NCI-H82 treated with DMSO at 0.1 percent for 48 hours (cell line): ENCODE results near the gene VSTM2L.

Experiments
- DNase-seq: peaks from one replicate; lab custom pipeline; 2025; ENCODE audit not compliant: unreplicated experiment; lab: John Stamatoyannopoulos, UW

VSTM2L gene

DNA sequence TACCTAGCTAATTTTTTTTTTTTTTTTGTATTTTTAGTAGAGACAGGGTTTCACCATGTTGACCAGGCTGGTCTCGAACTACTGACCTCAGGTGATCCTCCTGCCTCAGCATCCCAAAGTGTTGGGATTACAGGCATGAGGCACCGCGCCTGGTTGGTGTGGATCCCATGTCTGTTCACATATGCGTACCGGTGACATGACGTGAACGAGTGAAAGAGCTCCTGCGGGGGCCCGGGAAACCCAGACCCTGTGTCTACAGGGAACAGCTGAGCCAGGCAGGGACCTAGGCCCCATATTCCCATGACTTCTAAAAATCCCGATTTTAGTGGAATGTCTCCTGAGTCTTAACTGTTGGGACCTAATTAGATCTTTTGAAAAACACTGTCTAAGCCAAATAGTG lies 33.1 kb downstream of the VSTM2L start:
- no peak for DNase-seq

DNA sequence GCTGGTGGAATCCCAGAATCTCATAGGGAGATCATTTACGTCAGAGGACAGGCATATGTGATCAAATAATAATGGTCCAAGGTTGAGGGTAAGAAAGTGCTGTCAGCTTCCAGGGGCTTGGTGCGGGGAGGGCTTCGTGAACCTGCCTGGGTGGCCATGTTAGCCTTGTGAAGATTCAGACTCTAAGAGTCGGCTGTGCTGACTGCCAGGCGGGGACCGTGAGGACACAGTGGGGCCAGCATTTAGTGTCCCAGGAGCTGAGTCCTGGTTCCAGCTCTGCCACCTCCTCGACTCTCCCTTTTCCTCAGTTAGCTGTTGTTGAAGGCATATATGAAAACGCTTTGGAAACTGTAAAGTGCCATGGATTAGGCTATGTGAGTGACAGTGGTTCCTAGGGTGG lies 33.5 kb downstream of the VSTM2L start:
- DNase-seq = no peak

DNA sequence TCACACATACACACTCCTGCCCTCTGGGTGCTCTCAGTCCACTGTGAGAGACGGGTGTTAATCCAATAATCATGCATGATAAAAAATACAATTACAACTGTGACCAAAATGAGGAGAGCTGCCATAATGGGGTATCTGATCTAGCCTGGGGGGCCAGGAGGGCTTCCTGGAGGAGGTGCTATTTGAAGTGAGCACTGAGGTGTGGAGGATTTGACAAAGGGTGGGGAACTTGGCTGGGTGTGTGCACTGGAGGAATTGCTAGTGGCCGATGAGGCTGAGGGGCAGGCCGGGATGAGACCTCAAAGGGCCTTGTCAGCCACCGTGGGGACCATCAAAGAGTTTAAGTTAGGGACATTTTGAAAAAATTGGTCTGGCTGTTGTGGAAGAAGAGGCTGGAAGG lies 34.8 kb downstream of the VSTM2L start:
- DNase-seq = no peak

DNA sequence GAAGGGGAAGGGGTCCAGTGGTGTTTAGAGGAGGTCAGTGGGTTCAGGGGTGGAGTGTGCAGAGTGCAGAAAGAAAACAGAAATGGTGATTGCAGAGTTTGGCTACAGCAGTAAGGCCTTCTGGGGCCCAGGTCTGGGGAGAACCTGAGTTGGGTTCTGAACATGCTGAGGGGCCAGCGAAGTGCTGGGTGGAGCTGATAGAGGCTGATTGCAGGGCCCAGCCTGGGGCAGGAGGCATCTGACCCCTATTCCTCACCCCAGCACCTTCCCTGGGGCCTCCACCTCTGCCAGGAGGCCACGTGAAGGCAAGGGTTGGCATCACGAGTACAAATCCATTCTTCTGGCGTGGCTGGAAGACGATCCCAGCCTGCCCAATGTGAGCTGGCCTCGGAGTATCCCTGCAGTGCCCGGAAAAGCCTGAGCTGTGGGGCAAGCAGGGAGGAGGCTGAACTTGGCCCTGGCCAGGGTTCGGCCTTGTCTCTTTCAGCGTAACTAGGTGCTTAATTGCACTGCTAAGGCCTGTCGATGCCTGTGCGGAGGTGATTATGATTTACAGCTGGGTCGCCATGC lies 35.3 kb downstream of the VSTM2L start:
- DNase-seq = no peak

DNA sequence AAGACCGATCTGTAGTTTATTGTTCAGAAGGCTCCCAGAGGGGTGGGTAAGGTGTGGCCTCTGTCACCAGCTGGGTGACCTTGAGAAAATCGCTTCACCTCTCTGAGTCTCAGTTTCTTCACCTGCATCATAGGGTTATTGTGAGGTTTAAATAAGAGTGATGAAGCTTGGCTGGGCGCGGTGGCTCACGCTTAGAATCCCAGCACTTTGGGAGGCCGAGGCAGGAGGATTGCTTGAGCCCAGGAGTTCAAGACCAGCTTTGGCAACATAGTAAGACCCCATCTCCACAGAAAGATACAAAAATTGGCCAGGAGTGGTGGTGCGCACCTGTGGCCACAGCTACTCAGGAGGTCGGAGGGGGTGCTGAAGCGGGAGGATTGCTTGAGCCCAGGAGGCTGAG lies 36.0 kb downstream of the VSTM2L start:
- no peak for DNase-seq

DNA sequence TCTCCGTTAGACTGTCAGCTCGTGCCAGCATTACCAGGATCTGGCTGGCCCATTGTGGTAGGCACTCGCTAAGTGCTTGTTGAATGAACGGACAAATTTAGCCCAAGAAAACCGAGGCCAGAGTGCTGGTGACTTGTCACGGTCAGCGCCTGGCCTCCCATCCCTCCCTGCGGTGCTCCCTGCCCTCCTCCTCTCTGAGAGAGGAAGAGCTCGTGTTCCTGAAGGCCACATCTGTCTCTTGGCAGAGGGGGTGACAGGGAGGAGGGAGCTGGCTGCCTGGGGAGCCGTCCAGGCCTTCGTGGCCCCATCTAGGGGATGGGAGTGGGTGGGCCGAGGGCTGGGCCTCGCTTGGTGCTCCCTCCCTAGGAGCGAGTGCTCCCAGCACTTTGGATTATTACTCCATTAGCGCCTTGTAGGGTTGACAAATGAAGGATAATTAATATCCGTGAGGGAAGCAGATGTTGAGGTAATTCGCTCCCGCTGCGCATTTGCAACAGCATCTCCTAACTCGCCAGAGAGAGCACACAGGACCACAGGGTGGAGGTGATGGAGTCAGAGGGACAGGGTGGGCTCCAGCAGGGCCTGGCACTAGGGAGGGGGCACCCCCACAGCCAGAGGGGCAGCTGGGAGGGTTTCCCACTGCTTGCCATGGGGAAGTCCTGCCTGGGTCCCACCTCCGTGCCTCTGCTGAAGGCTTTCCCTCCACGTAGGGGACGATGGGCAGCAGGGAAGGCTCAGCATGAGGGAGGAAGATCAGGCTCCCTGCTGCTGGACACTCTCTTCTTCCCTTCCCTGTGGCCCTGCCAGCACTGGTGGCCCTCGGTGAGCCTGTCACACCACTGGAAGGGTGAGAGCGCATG lies 37.0 kb downstream of the VSTM2L start:
- DNase-seq = peak; percentile 42

DNA sequence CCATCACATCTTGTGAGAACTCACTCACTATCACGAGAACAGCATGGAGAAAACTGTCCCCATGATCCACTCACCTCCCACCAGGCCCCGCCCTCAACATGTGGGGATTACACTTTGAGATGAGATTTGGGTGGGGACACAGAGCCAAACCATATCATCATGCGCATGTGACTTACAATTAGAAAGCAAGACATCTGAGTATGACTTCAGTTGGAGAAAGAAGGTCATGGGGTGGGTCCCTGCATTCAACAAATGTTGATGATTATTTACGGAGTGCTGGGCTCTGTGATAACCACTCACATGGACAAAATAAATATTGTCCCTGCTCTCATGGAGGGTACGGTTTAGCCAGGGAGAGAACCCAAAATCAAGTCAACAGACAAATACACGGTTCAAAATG lies 37.9 kb downstream of the VSTM2L start:
- DNase-seq = no peak

DNA sequence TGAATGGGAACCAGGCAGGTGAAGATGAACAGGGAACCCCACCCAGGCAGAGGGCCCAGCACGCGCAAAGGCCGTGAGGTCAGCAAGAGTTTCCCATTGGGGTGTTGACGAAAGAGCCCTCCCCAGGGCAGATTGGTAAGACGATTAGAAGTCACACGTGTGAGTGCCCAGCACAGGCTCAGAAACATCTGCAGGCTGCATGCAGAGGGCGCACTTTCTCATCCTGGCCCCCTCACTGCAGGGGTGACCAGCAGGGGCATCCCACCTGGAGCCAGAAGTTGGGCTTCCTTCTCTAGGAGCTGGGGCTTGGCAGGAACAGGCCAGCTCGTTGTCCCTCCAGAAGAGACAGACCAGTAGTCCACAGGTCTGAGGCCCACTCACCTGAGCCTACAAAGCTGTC lies 38.4 kb downstream of the VSTM2L start:
- DNase-seq = no peak

DNA sequence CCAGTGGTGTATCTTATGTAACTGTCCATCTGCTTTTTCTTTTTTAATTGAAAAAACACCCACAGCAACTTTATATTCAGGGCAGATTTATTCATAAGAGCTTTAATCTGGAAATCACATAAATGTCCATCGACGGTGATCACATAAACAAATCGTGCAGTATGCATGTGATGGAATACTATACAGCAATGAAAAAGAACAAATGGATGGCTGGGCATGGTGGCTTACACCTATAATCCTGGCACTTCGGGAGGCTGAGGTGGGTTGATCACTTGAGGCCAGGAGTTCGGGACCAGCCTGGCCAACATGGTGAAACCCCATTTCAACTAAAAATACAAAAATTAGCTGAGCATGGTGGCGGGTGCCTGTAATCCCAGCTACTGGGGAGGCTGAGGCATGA lies 39.1 kb downstream of the VSTM2L start:
- no peak for DNase-seq

DNA sequence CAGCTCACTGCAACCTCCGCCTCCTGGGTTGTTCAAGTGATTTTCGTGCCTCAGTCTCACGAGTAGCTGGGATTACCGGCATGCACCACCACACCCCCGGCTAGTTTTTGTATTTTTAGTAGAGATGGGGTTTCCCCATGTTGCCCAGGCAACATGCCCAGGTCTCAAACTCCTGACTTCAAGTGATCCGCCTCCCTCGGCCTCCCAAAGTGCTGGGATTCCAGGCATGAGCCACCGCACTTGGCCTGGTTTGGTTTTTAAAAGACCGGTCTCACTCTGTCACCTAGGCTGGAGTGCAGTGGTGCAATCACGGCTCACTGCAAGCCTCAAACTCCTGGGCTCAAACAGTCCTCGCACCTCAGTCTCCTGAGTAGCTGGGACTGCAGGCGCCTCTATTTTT lies 40.1 kb downstream of the VSTM2L start:
- DNase-seq = no peak

DNA sequence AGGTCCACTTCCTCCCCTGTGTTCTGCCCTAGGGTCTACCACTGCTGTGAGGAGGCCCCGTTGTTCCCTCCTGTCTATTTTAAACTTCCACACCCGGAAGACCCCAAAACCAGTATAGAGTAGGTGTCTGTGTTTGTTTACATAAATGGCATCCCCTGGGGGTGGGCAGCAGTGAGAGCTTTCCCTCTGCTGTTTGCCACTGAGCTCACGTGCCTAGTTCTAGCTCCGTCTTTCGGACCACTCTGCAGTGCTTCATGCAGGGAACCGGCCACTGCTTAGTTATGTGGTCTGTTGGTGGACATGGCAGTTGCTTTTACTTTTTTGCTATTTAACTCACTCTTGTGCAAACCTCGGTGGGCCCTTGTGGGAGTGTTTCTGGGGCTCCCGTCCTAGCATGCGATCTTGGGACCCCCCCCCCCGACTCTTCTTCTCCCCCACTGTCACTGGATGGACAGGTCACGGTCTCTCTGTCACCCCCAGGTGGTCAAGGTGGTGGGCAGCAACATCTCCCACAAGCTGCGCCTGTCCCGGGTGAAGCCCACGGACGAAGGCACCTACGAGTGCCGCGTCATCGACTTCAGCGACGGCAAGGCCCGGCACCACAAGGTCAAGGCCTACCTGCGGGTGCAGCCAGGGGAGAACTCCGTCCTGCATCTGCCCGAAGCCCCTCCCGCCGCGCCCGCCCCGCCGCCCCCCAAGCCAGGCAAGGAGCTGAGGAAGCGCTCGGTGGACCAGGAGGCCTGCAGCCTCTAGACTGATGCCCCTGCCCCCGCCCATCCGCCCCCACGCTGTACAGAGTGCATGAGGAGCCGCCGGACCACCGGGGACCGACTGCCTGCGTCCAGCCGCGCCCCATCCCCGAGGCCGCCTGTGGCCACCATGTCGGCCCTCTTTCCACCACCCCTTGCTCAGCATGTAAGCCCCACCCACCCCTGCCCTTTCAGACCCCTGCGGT lies 40.9 kb downstream of the VSTM2L start:
- no peak for DNase-seq

DNA sequence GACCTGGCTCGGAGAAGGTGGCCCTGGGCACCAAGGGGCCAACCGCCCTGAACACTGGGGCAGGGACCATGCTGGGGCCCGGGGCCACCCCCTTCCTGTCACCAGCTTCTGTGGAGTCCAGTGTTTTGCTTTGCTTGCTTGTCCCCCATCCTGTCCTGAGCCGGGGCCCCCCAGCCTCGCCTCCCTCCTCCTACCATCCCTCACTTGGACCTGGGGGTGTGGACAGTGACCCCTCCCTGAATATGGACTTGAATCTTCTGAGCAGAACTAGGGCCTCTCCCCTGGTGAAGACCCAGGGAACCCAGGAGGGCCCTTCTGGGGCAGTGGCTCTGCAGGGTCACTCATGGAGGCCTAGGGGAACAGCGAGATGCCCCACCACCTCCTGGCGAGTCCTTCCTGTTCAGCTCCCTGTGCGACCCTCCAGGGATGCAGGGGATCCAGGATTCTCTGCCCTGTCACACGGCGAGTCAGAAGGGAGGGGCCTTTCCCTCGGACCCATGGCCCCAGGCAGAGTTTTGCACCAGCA lies 41.6 kb downstream of the VSTM2L start:
- no peak for DNase-seq

DNA sequence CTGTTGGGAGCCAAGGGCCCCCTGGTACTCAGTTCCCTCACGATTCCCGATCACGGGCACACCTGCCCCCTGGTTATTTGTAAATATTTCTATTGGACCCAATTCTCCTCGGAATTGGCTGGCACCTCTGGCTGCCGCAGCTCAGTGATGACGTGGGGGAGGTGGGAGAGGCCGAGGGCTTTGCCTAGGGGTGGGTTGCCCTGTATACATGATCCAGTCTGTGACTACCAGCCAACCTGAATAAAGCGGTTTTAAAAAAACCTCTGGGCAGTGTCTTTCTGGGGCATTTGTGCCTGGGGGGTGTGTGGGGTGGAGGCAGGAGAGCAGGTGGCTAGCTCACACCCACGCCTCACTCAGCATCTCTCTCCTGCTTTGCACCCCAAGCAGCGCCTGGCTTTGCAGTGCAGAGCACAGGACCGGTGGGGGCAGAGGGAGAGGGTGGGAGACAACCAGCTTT lies 42.2 kb downstream of the VSTM2L start:
- no peak for DNase-seq

DNA sequence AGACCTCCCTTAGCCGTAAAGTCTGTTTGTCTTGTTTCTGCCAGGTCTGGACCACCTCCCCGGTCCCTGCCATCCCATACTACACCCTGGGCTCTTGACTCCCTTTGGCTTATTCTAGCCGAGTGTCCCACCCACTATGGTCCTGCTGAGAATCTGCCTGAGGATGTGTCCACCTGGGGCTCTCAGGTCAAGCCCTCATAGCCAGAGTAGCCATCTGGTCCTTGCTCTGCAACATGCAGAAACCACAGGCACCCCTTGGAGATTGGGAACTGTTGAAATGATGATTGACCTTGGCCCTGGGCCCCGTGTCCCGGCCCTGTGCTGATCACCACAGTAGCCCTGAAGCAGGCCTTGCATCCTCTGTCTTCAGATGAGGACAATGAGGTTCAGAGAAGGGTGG lies 44.0 kb downstream of the VSTM2L start:
- DNase-seq = no peak

DNA sequence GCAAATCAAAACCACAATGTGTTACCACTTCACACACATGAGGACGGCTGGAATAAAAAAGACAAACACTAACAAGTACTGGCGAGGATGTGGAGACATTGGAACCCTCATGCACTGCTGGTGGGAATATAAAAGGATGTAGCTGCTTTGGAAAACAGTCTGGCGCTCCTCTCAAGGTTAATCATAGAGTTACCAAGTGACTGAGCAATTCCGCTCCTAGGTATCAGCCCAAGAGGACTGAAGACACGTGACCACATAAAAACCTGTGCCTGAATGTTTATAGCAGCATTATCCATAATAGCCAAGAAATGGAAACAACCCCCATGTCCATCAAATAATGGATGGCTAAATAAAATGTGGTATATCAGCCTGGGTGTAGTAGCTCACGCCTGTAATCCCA lies 45.0 kb downstream of the VSTM2L start:
- DNase-seq = no peak

DNA sequence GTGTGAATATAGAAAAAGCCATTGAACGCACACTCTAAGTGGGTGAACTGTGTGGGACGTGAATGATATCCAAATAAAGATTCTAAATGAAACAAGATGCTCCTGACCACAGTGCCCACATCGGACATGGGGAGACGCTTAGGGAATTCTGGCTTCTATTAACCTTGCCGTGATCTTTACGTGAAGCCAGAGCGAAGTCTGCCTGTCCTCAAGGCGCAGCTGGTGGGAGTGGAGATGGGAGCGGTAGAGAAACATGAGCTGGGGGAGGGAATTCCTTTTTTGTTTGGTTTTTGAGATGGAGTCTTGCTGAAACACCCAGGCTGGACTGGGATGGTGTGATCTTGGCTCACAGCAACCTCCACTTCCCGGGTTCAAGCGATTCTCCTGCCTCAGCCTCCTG lies 46.0 kb downstream of the VSTM2L start:
- DNase-seq = no peak

DNA sequence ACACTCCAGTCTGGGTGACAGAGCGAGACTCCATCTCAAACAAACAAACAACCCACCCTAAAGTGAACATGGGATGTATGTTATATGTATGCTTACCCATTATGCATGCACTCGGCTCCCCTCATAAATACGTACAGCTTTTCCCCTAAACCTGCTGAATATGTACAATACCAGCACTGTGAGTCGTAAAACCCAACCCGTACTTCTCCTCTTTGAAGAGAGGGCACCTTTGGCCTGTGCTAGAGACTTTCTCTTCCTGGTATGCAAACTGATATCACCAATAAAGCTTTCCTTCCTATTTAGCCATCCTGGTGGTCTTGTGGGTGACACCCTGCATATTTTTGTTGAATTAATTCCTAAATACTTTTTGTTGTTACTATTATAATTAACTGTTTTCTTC lies 51.3 kb downstream of the VSTM2L start:
- no peak for DNase-seq

DNA sequence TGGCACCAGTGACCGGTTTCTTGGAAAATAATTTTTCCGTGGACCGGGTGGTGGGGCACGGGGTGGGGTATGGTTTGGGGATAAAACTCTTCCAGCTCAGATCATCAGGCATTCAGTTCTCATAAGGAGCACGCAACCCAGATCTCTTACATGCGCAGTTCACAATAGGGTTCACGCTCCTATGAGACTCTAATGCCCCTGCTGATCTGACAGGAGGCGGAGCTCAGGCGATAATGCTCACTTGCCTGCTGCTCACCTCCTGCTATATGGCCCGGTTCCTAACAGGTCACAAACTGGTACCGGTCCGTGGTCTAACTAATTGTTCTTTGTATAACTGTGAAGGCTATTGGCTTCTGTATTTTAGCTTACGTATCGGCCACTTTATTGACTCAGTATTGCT lies 51.7 kb downstream of the VSTM2L start:
- peak; percentile 64 for DNase-seq

DNA sequence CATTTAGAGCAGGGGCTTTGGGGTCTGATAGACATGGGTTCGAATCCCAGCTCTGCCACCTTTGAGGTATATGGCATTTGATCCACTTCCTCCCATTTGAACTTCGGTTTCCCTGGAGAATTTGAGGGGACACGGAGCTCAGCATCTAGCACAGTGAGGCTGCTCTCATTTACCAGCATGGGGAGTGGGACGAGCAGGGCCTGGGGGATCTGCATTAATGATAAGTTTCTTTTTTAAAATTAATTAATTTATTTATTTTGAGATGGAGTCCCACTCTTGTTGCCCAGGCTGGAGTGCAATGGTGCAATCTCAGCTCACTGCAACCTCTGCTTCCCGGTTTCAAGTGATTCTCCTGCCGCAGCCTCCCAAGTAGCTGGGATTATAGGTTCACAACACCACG lies 52.6 kb downstream of the VSTM2L start:
- DNase-seq = no peak

DNA sequence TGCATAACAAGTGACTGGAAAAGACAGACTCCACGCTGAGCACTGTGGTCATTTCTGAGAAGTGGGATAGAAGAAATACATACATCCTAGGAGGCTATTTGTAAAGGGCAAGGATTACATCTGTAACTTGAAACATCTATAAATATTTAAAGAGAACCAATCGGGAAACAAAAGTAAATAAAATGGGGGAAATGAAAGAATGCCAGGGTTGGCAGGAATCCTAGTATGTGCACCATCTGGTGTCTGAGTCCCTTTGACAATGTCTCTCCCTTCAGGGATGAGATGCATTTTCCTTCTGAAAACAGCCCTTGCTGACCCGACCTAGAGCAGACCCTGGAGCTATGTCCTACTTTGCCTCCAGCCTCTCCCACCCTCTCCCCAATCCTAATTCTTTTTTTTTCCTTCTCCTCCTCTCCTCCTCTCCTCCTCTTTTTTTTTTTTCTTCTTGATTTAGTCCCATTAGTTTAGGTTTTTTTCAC lies 53.2 kb downstream of the VSTM2L start:
- no peak for DNase-seq

DNA sequence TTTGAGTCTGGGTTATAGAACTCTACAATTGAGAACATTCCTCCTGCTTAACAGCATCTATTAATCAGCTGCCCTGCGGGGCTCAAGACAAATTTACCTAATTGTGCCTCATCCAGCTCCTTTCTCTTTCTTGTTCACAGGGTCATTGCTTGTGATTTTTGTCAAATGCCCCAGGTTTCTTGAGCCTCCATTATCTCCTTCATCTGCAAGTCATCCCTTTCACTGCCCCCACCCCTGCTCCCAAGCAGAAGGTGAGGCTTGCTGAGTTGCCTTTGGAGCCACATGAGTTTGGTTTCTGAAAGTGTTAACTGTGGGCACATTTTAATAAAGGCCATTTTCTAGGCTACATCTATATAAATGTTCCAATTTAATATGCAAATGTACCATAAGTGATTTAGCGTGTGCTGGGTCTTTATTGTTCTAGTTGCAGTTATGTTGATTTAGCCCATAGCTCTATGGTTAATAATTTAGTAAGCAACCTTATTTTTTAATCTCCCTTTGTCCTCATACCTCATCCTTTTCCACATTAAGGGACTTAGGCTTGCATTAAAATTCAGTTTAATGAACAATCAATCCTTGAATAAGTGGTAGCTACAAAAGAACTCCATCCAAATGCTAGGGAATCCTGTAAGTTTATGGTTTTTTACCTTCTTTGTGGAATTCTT lies 56.1 kb downstream of the VSTM2L start:
- no peak for DNase-seq
